HEK293T (cell line): ENCODE results near the gene SERGEF.

Experiments
- CTCF ChIA-PET: fragments of 350-600 bp; formaldehyde crosslinking; extraction: SDS; loops from one replicate; lab custom pipeline; 2021; ENCODE audit warnings: antibody characterized with exemption, inconsistent platforms; lab: Yijun Ruan, JAX
- POLR2A ChIA-PET: fragments of 350-600 bp; formaldehyde crosslinking; extraction: SDS; loops from one replicate; lab custom pipeline; 2020; ENCODE audit warnings: antibody characterized with exemption, inconsistent platforms; lab: Yijun Ruan, JAX
- DNase-seq: peaks from one replicate; pipeline ENCODE4 v3.0.0; 2012; ENCODE audit warnings: mixed read lengths; ENCODE audit errors: extremely low spot score
- ARNT ChIP-seq: fragments of 450-650 bp; IDR thresholded peaks from 2 replicates; pipeline ENCODE4 v1.6.1; 2017; ENCODE audit warnings: mild to moderate bottlenecking
- ELF4 ChIP-seq: fragments of 450-650 bp; IDR thresholded peaks from 2 replicates; pipeline ENCODE4 v1.6.1; 2017; ENCODE audit warnings: antibody characterized with exemption
- FOXK2 ChIP-seq: fragments of 450-650 bp; IDR thresholded peaks from 2 replicates; pipeline ENCODE4 v1.6.1; 2016; ENCODE audit warnings: mild to moderate bottlenecking
- FOXM1 ChIP-seq: fragments of 450-650 bp; IDR thresholded peaks from 2 replicates; pipeline ENCODE4 v1.6.1; 2017; ENCODE audit warnings: mild to moderate bottlenecking, borderline replicate concordance
- HDGF ChIP-seq: fragments of 450-650 bp; IDR thresholded peaks from 2 replicates; pipeline ENCODE4 v1.6.1; 2017; ENCODE audit warnings: antibody characterized with exemption, borderline replicate concordance
- L3MBTL2 ChIP-seq: fragments of 450-650 bp; conservative IDR thresholded peaks from 2 replicates; pipeline ENCODE4 v1.6.1; 2016; ENCODE audit warnings: mild to moderate bottlenecking
- SP1 ChIP-seq: fragments of 450-650 bp; IDR thresholded peaks from 2 replicates; pipeline ENCODE4 v1.6.1; 2017
- TF ChIP-seq, protein P1 (sequence below): fragments of 450-650 bp; IDR thresholded peaks from 2 replicates; pipeline ENCODE4 v1.6.1; 2016

The SERGEF gene

DNA sequence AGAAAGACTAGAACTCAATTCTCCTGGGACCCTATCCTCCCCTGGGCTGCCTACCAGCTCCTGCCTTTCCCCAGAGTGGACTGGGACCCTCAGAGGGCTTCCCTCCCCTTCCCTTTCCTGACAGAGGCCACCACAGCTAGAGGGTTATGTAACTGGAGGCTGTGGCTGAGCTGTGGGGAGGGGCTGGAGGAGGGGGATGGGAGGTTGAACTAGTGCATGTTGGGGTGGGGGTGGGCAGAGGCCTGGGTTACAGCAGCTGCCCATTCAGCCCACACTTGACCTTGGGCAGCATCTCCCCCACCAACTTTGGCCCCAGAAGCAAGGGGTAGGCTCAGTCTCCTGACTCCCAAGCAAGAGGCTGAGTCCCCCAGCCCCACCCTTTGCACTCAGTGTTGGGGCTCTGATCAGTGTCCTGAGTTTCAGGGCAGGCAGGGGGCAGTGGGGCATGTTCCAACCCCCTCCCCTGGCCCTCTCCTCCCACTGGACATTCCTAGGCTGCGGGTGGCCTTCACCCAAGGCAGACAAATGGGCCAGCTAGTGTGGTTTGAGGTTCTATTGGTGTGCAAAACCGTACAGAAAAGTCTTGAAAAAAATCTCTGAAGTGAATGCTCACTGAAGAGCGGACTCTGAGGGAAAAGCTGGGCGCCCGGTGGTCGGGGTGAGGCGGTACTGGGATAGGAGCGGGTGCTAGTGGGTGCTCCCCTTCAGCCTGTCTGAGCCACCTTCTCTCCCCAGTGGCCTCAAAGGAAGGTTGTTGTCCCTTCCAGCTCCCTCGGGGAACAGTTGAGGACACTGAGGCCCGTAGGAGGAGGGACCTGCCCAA, 274.5 kb downstream of the SERGEF start:
- ChIA-PET POLR2A (no interaction called here), CTCF (interaction anchor here (0.6 to 1.1 kb wide), 2 partner anchors 241 to 252 kb away, joined by 3 to 4 read pairs; no protein-coding TSS in a partner anchor)
- TF ChIP-seq, protein P1, sequence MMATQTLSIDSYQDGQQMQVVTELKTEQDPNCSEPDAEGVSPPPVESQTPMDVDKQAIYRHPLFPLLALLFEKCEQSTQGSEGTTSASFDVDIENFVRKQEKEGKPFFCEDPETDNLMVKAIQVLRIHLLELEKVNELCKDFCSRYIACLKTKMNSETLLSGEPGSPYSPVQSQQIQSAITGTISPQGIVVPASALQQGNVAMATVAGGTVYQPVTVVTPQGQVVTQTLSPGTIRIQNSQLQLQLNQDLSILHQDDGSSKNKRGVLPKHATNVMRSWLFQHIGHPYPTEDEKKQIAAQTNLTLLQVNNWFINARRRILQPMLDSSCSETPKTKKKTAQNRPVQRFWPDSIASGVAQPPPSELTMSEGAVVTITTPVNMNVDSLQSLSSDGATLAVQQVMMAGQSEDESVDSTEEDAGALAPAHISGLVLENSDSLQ = no peak
- TF ChIP-seq ELF4 (no peak), FOXM1 (no peak), HDGF (no peak), FOXK2 (no peak), ARNT (no peak), SP1 (no peak), L3MBTL2 (no peak)
- no peak for DNase-seq
